ENCODE measurements around the gene C6.

DNA sequence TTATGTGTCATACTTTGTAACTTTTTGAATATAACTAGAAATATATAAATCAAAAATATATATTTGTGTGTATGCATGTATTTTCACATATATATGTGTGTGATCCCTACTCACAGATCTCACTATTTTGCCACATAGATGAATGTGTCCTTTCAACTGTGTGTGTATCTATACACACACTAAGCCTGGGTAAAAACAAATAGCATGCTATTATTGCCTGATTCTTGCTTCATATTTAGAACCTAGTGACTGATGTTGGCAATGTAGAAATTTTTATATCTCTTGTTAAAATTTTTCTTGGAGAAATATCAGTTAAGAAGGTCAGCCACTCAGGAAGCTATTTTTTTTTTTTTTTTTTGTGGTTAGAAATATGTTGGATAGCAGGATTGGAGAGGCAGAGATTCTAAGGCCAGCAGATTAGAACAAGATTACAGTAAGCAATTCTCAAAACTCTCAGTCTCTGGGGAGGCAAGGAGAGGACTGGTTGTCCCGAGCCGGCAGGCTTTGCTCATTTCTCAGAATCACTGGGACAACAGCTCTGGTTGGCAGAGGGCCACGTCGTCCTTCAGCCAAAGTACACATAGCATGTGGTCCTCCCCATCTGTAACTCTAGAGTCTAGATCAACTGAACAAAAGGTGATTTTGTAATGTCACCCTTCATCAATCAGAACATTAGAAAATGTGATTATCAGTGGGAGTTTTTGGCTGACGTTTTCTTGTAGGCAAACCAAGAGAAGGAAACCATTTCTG, 19.7 kb downstream of the C6 start:
- TF ChIP-seq BACH2 (CRISPR knock-in tag; IDR thresholded peaks at IDR 0.05; ENCODE audit: borderline replicate concordance) (no peak), ISL1 (CRISPR knock-in tag; IDR thresholded peaks at IDR 0.05) (peak; percentile 59), ZNF565 (CRISPR knock-in tag; conservative IDR thresholded peaks at IDR 0.05; ENCODE audit: low read depth) (no peak), ZFP30 (CRISPR knock-in tag; IDR thresholded peaks at IDR 0.05) (no peak), TCF4 (CRISPR knock-in tag; IDR thresholded peaks at IDR 0.05; ENCODE audit: borderline replicate concordance) (no peak), TOX (CRISPR knock-in tag; IDR thresholded peaks at IDR 0.05; ENCODE audit: borderline replicate concordance) (no peak)
- TF ChIP-seq, protein P1, sequence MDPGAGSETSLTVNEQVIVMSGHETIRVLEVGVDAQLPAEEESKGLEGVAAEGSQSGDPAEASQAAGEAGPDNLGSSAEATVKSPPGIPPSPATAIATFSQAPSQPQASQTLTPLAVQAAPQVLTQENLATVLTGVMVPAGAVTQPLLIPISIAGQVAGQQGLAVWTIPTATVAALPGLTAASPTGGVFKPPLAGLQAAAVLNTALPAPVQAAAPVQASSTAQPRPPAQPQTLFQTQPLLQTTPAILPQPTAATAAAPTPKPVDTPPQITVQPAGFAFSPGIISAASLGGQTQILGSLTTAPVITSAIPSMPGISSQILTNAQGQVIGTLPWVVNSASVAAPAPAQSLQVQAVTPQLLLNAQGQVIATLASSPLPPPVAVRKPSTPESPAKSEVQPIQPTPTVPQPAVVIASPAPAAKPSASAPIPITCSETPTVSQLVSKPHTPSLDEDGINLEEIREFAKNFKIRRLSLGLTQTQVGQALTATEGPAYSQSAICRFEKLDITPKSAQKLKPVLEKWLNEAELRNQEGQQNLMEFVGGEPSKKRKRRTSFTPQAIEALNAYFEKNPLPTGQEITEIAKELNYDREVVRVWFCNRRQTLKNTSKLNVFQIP (CRISPR knock-in tag; IDR thresholded peaks at IDR 0.05; ENCODE audit: borderline replicate concordance, low read depth): no peak
